Activated T-helper 9 cell treated with anti-CD3 and anti-CD28 coated beads, Interleukin-2, amount 50 U/mL, for 16 hours (primary cell): Measurements from ENCODE around the gene RBCK1.

ENCODE experiments used
- DNase-seq: peaks from one replicate; pipeline ENCODE4 v3.0.0-alpha.2; 2020; ENCODE audit warnings: low read depth

Gene RBCK1

GRCh38 chr20:418858-419365 lies 10.8 kb downstream of the RBCK1 start:
- DNase-seq: no peak

GRCh38 chr20:419556-420165 lies 11.6 kb downstream of the RBCK1 start:
- no peak for DNase-seq

DNA sequence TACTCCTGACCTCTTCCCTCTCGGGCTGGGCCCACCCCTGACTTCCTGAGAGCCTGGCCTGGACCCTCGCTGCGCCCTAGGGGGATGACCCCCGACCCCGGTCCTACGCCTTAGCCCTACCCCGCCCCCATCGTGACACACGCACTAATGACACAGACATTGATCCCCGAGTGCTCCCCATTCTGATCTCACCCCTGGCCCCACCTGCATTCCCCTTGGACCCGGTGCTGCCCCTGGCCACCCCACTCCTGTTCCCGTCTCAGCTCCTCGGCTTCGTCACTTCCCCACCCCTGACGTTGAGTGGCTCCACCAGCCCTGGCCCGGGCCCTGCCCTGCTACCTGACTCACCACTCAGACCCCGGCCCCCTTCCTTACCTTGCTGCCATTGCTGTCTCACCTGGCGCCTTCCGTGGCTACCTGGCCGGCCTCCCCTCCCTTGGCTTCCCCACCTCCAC lies 12.1 kb downstream of the RBCK1 start:
- DNase-seq: no peak

- DNase-seq: no peak
Measured at GRCh38 chr20:420721-421574, 12.8 kb downstream of the RBCK1 start.

- no peak for DNase-seq
Measured at GRCh38 chr20:421685-422250, 13.7 kb downstream of the RBCK1 start.

- DNase-seq: no peak
Measured at GRCh38 chr20:426566-426965, 18.5 kb downstream of the RBCK1 start.

DNA sequence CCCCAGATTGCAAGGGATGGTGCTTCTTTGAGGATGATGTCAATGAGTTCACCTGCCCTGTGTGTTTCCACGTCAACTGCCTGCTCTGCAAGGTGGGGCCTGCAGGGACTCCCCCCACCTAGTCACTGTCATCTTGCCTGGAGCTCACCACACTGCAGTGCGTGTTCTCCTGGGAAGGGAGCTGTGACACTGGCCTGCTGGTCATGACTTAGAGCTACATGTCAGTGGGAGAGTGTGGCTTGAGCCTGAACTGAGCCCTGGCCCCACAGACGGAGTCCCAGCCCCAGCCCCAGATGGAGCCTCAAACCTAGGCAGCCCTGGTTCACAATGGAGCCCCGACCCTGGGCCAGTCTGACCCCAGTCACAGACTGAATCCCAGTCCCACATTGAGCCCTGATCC lies 19.3 kb downstream of the RBCK1 start:
- no peak for DNase-seq

DNA sequence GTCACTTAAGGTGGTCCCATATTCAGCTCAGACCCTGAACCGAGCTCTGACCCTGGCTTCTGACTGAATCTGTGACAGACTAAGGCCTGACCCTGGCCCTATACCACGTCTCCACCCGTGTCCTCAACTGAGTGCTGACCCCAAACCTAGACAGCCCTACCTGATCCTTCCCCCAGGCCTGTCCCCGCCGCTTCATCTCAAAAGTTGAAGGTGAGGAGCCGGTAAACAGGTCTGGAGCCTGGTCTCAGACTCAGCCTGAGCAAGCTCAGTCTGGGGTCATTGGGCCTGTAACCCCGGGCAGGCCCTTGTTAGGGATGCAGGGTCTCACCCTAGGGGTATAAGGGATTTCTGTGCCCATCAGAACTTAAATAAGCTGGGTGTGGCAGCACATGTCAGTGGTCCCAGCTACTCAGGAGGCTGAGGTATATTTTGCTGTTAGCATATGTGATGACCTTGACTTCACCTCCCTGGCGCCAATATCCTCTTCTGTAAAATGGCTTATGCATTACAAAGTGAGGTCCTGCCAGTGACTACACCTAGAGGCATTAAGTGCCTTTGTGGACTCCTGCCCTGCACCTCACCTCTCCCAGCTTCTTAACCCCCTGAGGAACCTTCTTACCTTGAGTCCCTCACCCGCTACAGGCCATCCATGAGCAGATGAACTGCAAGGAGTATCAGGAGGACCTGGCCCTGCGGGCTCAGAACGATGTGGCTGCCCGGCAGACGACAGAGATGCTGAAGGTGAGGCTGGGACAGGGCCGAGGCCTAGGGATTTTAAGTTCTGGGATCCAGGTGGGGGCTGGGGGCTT lies 20.0 kb downstream of the RBCK1 start:
- DNase-seq: no peak

DNA sequence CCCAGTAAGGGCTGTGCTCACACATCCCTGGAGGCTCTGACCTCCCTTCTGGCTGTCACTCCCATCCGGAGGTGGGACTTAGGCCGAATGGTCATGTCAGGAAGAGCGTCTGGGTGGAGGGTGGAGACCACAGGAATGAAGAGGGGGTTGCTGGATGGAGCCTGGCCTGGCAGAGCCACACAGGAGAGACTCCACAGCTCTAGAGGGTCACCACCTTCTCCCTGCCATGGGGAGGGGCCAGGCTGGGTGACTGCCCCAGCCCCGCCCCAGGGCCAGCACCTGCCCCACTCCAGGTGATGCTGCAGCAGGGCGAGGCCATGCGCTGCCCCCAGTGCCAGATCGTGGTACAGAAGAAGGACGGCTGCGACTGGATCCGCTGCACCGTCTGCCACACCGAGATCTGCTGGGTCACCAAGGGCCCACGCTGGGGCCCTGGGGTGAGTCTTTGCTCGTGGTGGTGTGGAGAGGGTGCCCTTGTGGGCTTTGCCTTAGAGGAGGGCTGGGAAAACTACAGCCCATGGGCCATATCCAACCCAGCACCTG lies 20.6 kb downstream of the RBCK1 start:
- no peak for DNase-seq

GRCh38 chr20:430091-430999 lies 22.2 kb downstream of the RBCK1 start:
- no peak for DNase-seq

GRCh38 chr20:431012-431904 lies 23.2 kb downstream of the RBCK1 start:
- no peak for DNase-seq

- DNase-seq: no peak
Measured at GRCh38 chr20:432208-432607, 24.1 kb downstream of the RBCK1 start.

GRCh38 chr20:432677-433299 lies 24.7 kb downstream of the RBCK1 start:
- DNase-seq: no peak

DNA sequence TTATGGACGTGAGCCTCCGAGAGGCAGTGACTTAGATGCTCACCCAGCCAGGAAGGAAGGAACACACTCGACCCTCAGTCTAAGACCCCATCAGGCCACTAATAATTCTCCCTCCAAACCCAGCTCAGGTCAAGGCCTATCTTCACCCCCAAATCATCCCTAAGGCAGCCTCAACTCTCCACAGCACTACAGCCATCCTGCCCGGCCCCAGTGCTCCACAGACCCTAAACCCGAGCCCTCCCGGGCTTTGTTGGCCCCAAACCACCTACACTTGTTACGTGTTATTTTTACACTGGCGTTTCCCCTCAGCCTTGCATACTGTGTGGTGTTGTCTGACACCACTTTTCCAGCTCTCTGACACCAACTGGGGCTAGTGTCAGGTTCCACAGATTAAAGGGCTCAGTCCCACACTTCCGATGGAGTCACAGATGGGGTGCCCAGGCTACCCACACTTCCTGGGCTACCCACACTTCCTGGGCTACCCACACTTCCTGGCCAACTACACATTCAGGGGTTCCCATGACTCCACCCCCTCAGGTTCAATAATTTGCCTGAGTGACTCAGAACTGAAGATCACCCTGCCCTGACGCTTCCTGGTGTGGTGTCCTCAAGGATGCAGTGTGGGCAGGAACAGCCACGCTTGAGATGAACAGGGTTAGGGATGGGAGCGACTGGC lies 25.3 kb downstream of the RBCK1 start:
- DNase-seq: peak; percentile 60

DNA sequence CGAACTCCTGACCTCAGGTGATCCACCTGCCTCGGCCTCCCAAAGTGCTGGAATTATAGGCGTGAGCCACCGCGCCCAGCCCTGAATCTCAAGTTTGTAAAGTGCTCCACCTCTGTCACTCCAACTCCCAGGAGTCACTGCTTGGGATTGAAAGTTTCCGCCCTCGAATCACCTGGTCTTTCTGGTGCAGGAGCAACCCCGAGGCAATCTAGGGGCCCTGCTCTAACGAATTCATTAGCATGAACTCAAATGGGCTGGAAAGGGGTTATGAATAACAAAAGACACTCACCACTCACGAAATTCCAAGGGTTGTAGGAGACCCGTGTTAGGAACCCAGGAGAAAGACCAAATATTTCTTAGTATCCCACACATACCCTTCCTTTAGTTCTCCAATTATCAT lies 26.1 kb downstream of the RBCK1 start:
- DNase-seq: no peak

DNA sequence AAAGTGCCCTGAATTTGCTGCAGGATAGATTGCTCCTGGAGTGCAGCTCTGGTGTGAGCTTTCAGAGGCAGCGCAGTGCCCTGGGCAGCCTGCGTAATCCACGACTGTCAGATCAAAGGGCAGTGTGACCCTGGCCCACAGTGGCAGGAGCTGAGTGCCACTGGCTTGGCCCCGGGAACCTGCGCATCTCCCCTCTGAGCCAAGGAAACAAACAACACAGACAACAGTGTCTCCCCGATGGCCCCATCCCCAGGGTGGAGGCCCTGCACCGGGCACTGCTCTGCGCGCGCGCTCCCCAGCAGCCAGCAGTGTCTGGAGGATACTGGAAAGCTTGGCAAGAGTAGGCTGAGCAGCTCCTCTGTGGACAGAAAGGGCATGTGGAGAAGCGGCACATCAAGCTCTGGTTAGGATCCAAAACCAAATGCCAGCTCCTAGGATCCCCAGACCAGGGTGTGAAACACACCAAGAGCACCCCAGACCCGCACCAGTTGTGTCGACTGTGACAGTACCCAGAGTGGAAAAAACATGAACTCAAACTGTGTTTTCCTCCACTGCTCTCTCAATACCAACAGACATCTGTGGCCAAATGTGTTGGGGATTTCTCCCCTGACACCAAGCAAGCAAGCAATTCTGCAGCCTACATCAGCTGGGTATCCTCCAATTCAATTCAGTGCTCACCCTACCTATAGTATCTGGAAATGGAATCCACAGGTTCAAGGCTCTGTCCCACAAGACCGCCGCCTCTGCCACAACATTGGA lies 26.7 kb downstream of the RBCK1 start:
- no peak for DNase-seq

- no peak for DNase-seq
Measured at GRCh38 chr20:435558-435957, 27.5 kb downstream of the RBCK1 start.

DNA sequence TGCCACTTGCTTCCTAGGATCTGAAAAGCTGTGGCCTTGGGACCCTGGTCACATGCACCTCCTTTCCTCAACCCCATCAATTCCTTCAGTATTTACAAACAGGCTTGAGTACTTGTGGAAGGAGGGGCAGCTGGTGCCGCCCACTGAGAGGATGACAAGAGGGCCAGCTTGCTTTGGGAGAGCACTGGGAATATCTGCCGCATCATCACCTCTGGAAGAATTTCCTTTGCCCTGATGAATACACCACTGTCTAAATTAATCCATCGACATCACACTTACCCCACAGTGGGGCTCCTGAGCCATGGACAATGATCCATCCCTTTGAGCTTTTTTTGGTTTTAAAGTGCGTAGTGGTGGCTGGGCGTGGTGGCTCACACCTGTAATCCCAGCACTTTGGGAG lies 28.4 kb downstream of the RBCK1 start:
- no peak for DNase-seq
